GM21529 (cell line): ENCODE data around the gene TMEM87A.

ENCODE experiments used
- ATAC-seq: cut with Tn5 transposase; IDR thresholded peaks from one replicate; pipeline ENCODE4 v1.9.1; 2021; ENCODE audit not compliant: unreplicated experiment

Gene TMEM87A

GRCh38 chr15:42166225-42166940 is 106.8 kb downstream of the TMEM87A start:
- no peak for ATAC-seq

GRCh38 chr15:42165106-42165505 is 108.1 kb downstream of the TMEM87A start:
- no peak for ATAC-seq

GRCh38 chr15:42163947-42164550 is 109.2 kb downstream of the TMEM87A start:
- ATAC-seq, result no peak

- ATAC-seq, result no peak
Measured at GRCh38 chr15:42163291-42163690, 109.9 kb downstream of the TMEM87A start.
